WTC11 (cell line): ENCODE data around the gene COG2.
"Not testable (repeated sequence)": the region's sequence is repeated elsewhere in the genome, so short reads cannot be mapped to it uniquely, and the experiment has no call there.

Experiments
- ATF3 ChIP-seq: sonication (generic); formaldehyde crosslinking; conservative IDR thresholded peaks from 2 replicates; pipeline ENCODE4 v1.8.1; 2022; ENCODE audit warnings: mild to moderate bottlenecking, missing genetic modification reagents
- CTCF ChIP-seq: fragments of 200-600 bp; IDR thresholded peaks from 2 replicates; pipeline ENCODE4 v1.8.0; 2022; ENCODE audit warnings: antibody characterized with exemption
- FOXJ3 ChIP-seq: sonication (generic); formaldehyde crosslinking; IDR thresholded peaks from 2 replicates; pipeline ENCODE4 v1.9.0; 2021; ENCODE audit warnings: missing genetic modification reagents, mild to moderate bottlenecking, borderline replicate concordance
- FOXK1 ChIP-seq: sonication (generic); formaldehyde crosslinking; IDR thresholded peaks from 2 replicates; pipeline ENCODE4 v1.8.0; 2022; ENCODE audit warnings: mild to moderate bottlenecking, moderate library complexity, missing genetic modification reagents
- FOXP4 ChIP-seq: sonication (generic); formaldehyde crosslinking; IDR thresholded peaks from 2 replicates; pipeline ENCODE4 v1.8.0; 2022; ENCODE audit warnings: mild to moderate bottlenecking, missing genetic modification reagents
- MAX ChIP-seq: sonication (generic); formaldehyde crosslinking; IDR thresholded peaks from 2 replicates; pipeline ENCODE4 v1.8.0; 2022; ENCODE audit warnings: mild to moderate bottlenecking, missing genetic modification reagents
- MXD4 ChIP-seq: fragments of 250-450 bp; sonication (Bioruptor Pico); IDR thresholded peaks from 2 replicates; pipeline ENCODE4 v1.8.0; 2021; ENCODE audit warnings: mild to moderate bottlenecking, moderate library complexity, borderline replicate concordance
- NFYB ChIP-seq: sonication (generic); formaldehyde crosslinking; conservative IDR thresholded peaks from 2 replicates; pipeline ENCODE4 v1.8.0; 2022; ENCODE audit warnings: low read depth, missing genetic modification reagents
- NR1H2 ChIP-seq: sonication (generic); formaldehyde crosslinking; IDR thresholded peaks from 2 replicates; pipeline ENCODE4 v1.9.0; 2021; ENCODE audit warnings: mild to moderate bottlenecking, moderate library complexity, missing genetic modification reagents
- SP1 ChIP-seq: sonication (generic); formaldehyde crosslinking; conservative IDR thresholded peaks from 2 replicates; pipeline ENCODE4 v1.8.1; 2022; ENCODE audit warnings: missing genetic modification reagents
- TCF7 ChIP-seq: sonication (generic); formaldehyde crosslinking; IDR thresholded peaks from 2 replicates; pipeline ENCODE4 v1.8.0; 2022; ENCODE audit warnings: mild to moderate bottlenecking, low read depth, missing genetic modification reagents, moderate library complexity
- USF1 ChIP-seq: sonication (generic); formaldehyde crosslinking; IDR thresholded peaks from 2 replicates; pipeline ENCODE4 v1.8.0; 2022; ENCODE audit warnings: mild to moderate bottlenecking, missing genetic modification reagents
- USF2 ChIP-seq: sonication (generic); formaldehyde crosslinking; IDR thresholded peaks from 2 replicates; pipeline ENCODE4 v1.8.1; 2023; ENCODE audit warnings: mild to moderate bottlenecking, missing genetic modification reagents, moderate library complexity
- ZNF512 ChIP-seq: sonication (generic); formaldehyde crosslinking; IDR thresholded peaks from 2 replicates; pipeline ENCODE4 v1.8.1; 2022; ENCODE audit warnings: missing genetic modification reagents, borderline replicate concordance

- TF ChIP-seq CTCF; TCF7 (CRISPR knock-in tag); ATF3 (CRISPR knock-in tag); USF2 (CRISPR knock-in tag); MXD4 (CRISPR knock-in tag); SP1 (CRISPR knock-in tag); NR1H2 (CRISPR knock-in tag); USF1 (CRISPR knock-in tag); ZNF512 (CRISPR knock-in tag); FOXP4 (CRISPR knock-in tag); FOXJ3 (CRISPR knock-in tag); FOXK1 (CRISPR knock-in tag); MAX (CRISPR knock-in tag); NFYB (CRISPR knock-in tag): not testable (repeated sequence)
Measured at GRCh38 chr1:230600657-230601400, 41.5 kb upstream of the COG2 start.
